K562 (cell line): ENCODE results near the gene UHRF1. TPM values are rescaled to one million over a fixed set of nuclear protein-coding genes. Genes with fewer than 3 reads are reported as not detected.

Source experiments
- CHD4 ChIP-seq: fragments of 200-600 bp; sonication (generic); IDR thresholded peaks from 3 replicates; pipeline ENCODE4 v1.6.1; 2012; ENCODE audit warnings: low read depth, mild to moderate bottlenecking, mixed read lengths, low read length, inconsistent platforms; ENCODE audit not compliant: insufficient read depth, insufficient replicate concordance, poor library complexity, severe bottlenecking
- E2F4 ChIP-seq: sonication (generic); formaldehyde crosslinking; IDR thresholded peaks from 2 replicates; pipeline ENCODE4 v1.8.0; 2022; ENCODE audit warnings: mild to moderate bottlenecking, low read depth, missing genetic modification reagents
- E2F8 ChIP-seq: fragments of 450-650 bp; IDR thresholded peaks from 2 replicates; pipeline ENCODE4 v1.7.1; 2018; ENCODE audit warnings: mild to moderate bottlenecking, low read depth; ENCODE audit not compliant: partially characterized antibody
- GABPB1 ChIP-seq: sonication (generic); formaldehyde crosslinking; IDR thresholded peaks from 2 replicates; pipeline ENCODE4 v1.8.0; 2022; ENCODE audit warnings: mild to moderate bottlenecking, missing genetic modification reagents
- GTF2F1 ChIP-seq: IDR thresholded peaks from 2 replicates; pipeline ENCODE4 v1.6.1; 2011; ENCODE audit warnings: low read depth, low read length, improper control_type of control experiment
- HDAC2 ChIP-seq: fragments of 450-650 bp; IDR thresholded peaks from 2 replicates; pipeline ENCODE4 v1.6.1; 2016; ENCODE audit warnings: mild to moderate bottlenecking
- MAZ ChIP-seq, 2 experiments: fragments of 450-650 bp in 1 of 2; sonication (generic) in 1 of 2; formaldehyde crosslinking; IDR thresholded peaks in 1 of 2; conservative IDR thresholded peaks in 1 of 2; 2 replicates each; pipeline versions ENCODE4 v1.4.0 to v1.5.0; 2020; ENCODE audit warnings: mild to moderate bottlenecking in 1 of 2, missing genetic modification reagents in 1 of 2
- MBD2 ChIP-seq: sonication (generic); IDR thresholded peaks from 2 replicates; pipeline ENCODE4 v1.6.1; 2016; ENCODE audit warnings: low read depth, borderline replicate concordance
- NELFE ChIP-seq: IDR thresholded peaks from 2 replicates; pipeline ENCODE4 v1.6.1; 2011; ENCODE audit warnings: mild to moderate bottlenecking; ENCODE audit not compliant: insufficient read depth, insufficient read length
- NR1H2 ChIP-seq: sonication (generic); formaldehyde crosslinking; IDR thresholded peaks from 2 replicates; pipeline ENCODE4 v1.4.0; 2020; ENCODE audit warnings: mild to moderate bottlenecking, missing genetic modification reagents
- RBM15 ChIP-seq: fragments of 200-400 bp; formaldehyde crosslinking; IDR thresholded peaks from 2 replicates; pipeline ENCODE4 v1.6.1; 2018; ENCODE audit warnings: mild to moderate bottlenecking, low read length, moderate library complexity; ENCODE audit not compliant: insufficient read depth
- RBM34 ChIP-seq: fragments of 200-400 bp; formaldehyde crosslinking; IDR thresholded peaks from 2 replicates; pipeline ENCODE4 v1.6.1; 2018; ENCODE audit warnings: low read length, borderline replicate concordance; ENCODE audit not compliant: insufficient read depth
- REST ChIP-seq, 2 experiments: fragments of 450-650 bp; formaldehyde crosslinking in 1 of 2; IDR thresholded peaks; 2 replicates each; pipeline versions ENCODE4 v1.4.0 to v1.6.1; 2014 to 2020; ENCODE audit warnings: mild to moderate bottlenecking in 2 of 2, borderline replicate concordance in 1 of 2, low read depth in 1 of 2
- TEAD4 ChIP-seq, 2 experiments: sonication (generic) in 1 of 2; formaldehyde crosslinking in 1 of 2; IDR thresholded peaks; 2 replicates each; pipeline versions ENCODE4 v1.6.1 to v1.8.0; 2012 to 2022; ENCODE audit warnings: borderline replicate concordance in 1 of 2, inconsistent platforms in 1 of 2, low read length in 1 of 2, mild to moderate bottlenecking in 1 of 2, missing genetic modification reagents in 1 of 2
- ZNF124 ChIP-seq: sonication (generic); formaldehyde crosslinking; IDR thresholded peaks from 2 replicates; pipeline ENCODE4 v1.8.1; 2022; ENCODE audit warnings: missing genetic modification reagents
- ZNF764 ChIP-seq: fragments of 250-450 bp; sonication (Bioruptor Pico); IDR thresholded peaks from 2 replicates; pipeline ENCODE4 v1.4.0; 2020; ENCODE audit warnings: low read depth, mild to moderate bottlenecking, moderate library complexity
- polyA plus RNA-seq, 8 experiments: library from polyadenylated mRNA; depleted of rRNA in 4 of 8; stranded (reverse) in 5 of 8; unstranded in 3 of 8; fragments of >200 nt; fragmentation: Nextera tagmentation in 2 of 8; fragmentation: Illumina TruSeq in 1 of 8; extraction: Ambion mirVana in 2 of 8; extraction: Trizol in 1 of 8; gene quantifications; 2 replicates each; pipeline versions ENCODE4 v1.2.1 to v1.2.3, GENCODE V29; 2011 to 2014; ENCODE audit warnings: inconsistent platforms in 1 of 8, missing spikeins in 1 of 8
- total RNA-seq, 7 experiments: library from RNA; depleted of rRNA in 6 of 7; stranded (reverse); fragments of >200 nt in 6 of 7; fragmentation: Illumina TruSeq in 2 of 7; extraction: Trizol in 2 of 7; gene quantifications; 2 replicates each; pipeline versions ENCODE4 v1.2.1 to v1.2.3, GENCODE V29; 2011 to 2021; ENCODE audit warnings: low replicate concordance in 1 of 7

The UHRF1 gene
- total and polyA plus RNA-seq, 9 of the 15 experiments (the other 6 are each of a cell fraction or from before 2014, with no cell fraction given): 6.0 to 101 (median 30.9) TPM

GRCh38 chr19:4871711-4872110 lies 37.6 kb upstream of the UHRF1 start (continued):
- no peak for TF ChIP-seq E2F8
- TF ChIP-seq NR1H2 (CRISPR knock-in tag): no peak
- no peak for TF ChIP-seq RBM34
- TF ChIP-seq TEAD4 (IDR thresholded peaks at IDR 0.05; ENCODE audit: low read length): no peak
- no peak for TF ChIP-seq TEAD4 (CRISPR knock-in tag; IDR thresholded peaks at IDR 0.05; ENCODE audit: borderline replicate concordance)
- TF ChIP-seq MBD2: no peak
- no peak for TF ChIP-seq RBM15
- no peak for TF ChIP-seq CHD4
- TF ChIP-seq REST (IDR thresholded peaks at IDR 0.05; ENCODE audit: borderline replicate concordance): no peak
- no peak for TF ChIP-seq REST (CRISPR knock-in tag; IDR thresholded peaks at IDR 0.05; ENCODE audit: low read depth)
- no peak for TF ChIP-seq GABPB1 (CRISPR knock-in tag)
- TF ChIP-seq NELFE: no peak
- TF ChIP-seq MAZ (CRISPR knock-in tag; conservative IDR thresholded peaks at IDR 0.05 in 1 of 2, IDR thresholded peaks at IDR 0.05 in 1 of 2): no peak
- TF ChIP-seq E2F4 (CRISPR knock-in tag): no peak
- TF ChIP-seq GTF2F1: no peak
- TF ChIP-seq ZNF764: no peak
- no peak for TF ChIP-seq ZNF124
- peak; percentile 56; the same call in 1 of the 2 replicates for TF ChIP-seq HDAC2
